ENCODE results near the gene CHST5. TPM values are rescaled to one million over a fixed set of nuclear protein-coding genes. Genes with fewer than 3 reads are reported as not detected.

CHST5 gene
- total RNA-seq, 1 donor from 2014 or later = not detected

DNA sequence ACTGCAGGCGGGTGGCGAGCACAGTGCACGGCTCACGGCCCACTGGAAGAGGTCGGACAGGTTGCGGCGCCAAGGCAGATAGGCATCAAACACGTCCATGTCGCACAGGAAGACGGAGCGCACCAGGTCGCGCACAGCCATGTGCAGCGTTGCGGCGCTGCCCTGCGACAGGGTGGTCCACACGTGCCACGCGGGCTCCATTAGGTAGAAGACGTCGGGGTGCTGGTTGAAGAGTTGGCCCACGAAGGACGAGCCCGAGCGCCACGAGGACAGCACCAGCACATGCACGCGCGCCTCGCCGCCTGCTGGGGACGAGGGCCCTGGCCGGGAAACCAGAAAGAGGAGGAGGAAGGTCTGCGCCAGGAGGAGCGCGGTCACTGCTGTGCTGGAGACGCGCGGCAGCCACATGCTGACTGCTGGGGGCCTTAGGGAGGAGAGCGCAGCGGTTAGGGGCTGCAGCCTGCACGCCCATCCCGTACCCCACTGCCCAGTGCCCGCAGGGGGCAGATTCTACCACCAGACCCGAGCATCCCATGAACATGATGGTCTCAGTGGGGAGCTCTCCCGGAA is 56.4 kb downstream of the CHST5 start:
- no peak for DNase-seq (ENCODE audit: low spot score)

Other genes with a start within 250 kb of the CHST5 start
- 43.1 TPM for gene CFDP1, start 102.6 kb downstream of the CHST5 start, total RNA-seq
- 17.3 TPM for gene TMEM170A, start 71.4 kb downstream of the CHST5 start, total RNA-seq
- gene CHST6, start 40.7 kb downstream of the CHST5 start, total RNA-seq = 0.16 TPM
- 7.2 TPM for gene TMEM231, start 20.1 kb upstream of the CHST5 start, total RNA-seq
- gene GABARAPL2, start 30.3 kb upstream of the CHST5 start, total RNA-seq = 102 TPM
- 32.6 TPM for gene ADAT1, start 87.2 kb upstream of the CHST5 start, total RNA-seq
- gene KARS1, start 111.6 kb upstream of the CHST5 start, total RNA-seq = 101 TPM
- gene TERF2IP, start 111.7 kb upstream of the CHST5 start, total RNA-seq = 46.3 TPM
- gene CPHXL2, start 140.9 kb upstream of the CHST5 start, total RNA-seq = not detected
- not detected for gene DUXB, start 165.4 kb upstream of the CHST5 start, total RNA-seq
- gene CPHXL, start 190.4 kb upstream of the CHST5 start, total RNA-seq = not detected

Measured in mesenteric fat pad (tissue), 1 donor.